SJSA1 (cell line): ENCODE measurements around the gene ADK. TPM values are rescaled to one million over a fixed set of nuclear protein-coding genes. Genes with fewer than 3 reads are reported as not detected.
A peak's percentile ranks its signal among the peaks of the same experiment; 100 is the strongest.

ENCODE experiments used
- DNase-seq, 2 experiments: peaks; one replicate each; pipeline ENCODE4 v3.0.0-alpha.2; 2015 to 2020; ENCODE audit warnings: low spot score in 2 of 2, low read depth in 1 of 2
- H3K27ac ChIP-seq: fragments of 250-450 bp; sonication (Bioruptor Pico); 2 replicates; pipeline ENCODE4 v1.5.1; 2020; ENCODE audit warnings: mild to moderate bottlenecking, moderate library complexity
- H3K27me3 ChIP-seq: fragments of 250-450 bp; sonication (Bioruptor Pico); replicated peaks from 2 replicates; pipeline ENCODE4 v1.5.1; 2020; ENCODE audit warnings: mild to moderate bottlenecking, moderate library complexity
- H3K36me3 ChIP-seq: fragments of 250-450 bp; sonication (Bioruptor Pico); 2 replicates; pipeline ENCODE4 v1.5.1; 2020; ENCODE audit warnings: mild to moderate bottlenecking
- H3K4me1 ChIP-seq: fragments of 250-450 bp; sonication (Bioruptor Pico); replicated peaks from 2 replicates; pipeline ENCODE4 v1.6.1; 2021; ENCODE audit warnings: mild to moderate bottlenecking
- H3K4me3 ChIP-seq: fragments of 250-450 bp; sonication (Bioruptor Pico); 2 replicates; pipeline ENCODE4 v1.5.1; 2020; ENCODE audit warnings: mild to moderate bottlenecking
- H3K9me3 ChIP-seq: fragments of 250-450 bp; sonication (Bioruptor Pico); replicated peaks from 2 replicates; pipeline ENCODE4 v1.5.1; 2020; ENCODE audit warnings: mild to moderate bottlenecking
- total RNA-seq: library from RNA; depleted of rRNA; stranded (reverse); fragments of >200 nt; shearing (Covaris generic); gene quantifications from 2 replicates; pipeline ENCODE4 v1.2.3, GENCODE V29; 2014

Gene ADK
- total RNA-seq, 1 experiment from 2014 or later, result 63.0 TPM

DNA sequence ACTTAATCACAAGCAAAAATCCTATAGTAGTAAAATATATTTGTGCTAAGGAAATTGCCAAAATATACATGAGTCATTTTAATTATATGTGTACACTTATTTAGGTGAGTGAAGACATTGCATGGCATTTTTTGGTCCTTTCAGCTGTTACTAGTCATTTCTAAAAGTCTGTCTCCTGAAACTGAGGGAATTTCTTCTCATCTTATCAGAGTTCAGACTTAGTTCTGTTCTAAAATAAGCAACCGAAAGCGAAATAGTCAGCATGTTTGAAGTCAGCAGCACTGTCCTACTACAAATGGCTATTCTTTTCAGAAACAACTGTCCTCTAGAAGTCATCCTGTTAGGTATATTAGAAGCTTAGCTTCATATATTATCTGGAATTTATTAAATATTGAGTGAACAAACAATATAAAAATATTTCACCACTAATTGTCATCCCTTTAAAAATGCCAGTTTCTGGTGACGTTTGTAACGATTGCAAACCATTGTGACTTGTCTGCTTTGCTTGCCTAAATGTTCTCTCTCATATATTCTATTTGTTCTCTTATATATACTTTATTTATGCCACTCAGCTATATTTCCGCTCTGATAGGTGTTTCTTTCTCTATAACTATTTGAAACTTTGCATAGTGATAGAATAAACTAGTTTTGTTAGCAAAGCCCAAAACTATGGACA is 448.0 kb downstream of the ADK start:
- no peak overlapping the region for H3K4me3 ChIP-seq
- no peaks in the 10 kb centered on the region for H3K27me3 ChIP-seq
- DNase-seq, result peak in 1 of 2 experiments; percentile 16
- no peaks in the 10 kb centered on the region for H3K4me1 ChIP-seq
- no peak overlapping the region for H3K27ac ChIP-seq
- H3K36me3 ChIP-seq, result no peaks in the 10 kb centered on the region
- H3K9me3 ChIP-seq, result no peaks in the 10 kb centered on the region

DNA sequence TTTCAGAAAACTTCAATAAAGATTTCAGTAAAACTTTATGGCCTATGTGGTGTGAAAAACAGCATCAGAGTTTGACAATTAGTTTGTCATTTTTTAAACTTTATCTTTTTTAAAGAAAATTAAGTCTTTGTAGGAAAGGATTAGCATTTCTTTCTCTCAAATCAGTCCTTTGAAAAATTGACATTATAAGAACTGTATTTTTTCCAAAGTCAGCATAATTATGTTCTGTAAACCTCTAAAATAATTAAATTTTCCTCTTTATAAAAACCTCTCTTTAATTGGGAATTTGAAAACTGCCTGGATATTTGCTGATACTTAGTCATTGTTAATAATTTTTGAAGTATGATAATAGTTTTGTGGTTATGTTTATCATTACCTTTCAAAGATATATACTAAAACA is 448.7 kb downstream of the ADK start:
- Histone ChIP-seq H3K36me3 (no peaks in the 10 kb centered on the region), H3K9me3 (no peaks in the 10 kb centered on the region), H3K27ac (no peak overlapping the region), H3K4me1 (no peaks in the 10 kb centered on the region), H3K27me3 (no peaks in the 10 kb centered on the region), H3K4me3 (no peak overlapping the region)
- no peak for DNase-seq

DNA sequence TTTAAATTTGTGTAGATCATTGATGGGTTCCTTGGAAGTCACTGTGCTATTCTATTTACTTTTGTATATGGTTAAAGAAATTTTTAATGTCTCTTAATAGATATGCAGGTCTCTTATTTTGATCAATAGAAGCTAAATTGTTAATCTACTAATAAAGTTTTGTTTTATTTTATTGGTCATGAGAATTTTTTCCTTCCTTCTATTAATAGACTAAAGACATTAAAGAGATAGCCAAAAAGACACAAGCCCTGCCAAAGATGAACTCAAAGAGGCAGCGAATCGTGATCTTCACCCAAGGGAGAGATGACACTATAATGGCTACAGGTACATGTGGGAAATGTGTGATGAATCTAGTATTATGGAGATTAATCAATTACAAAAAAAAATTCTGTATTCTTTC is 449.1 kb downstream of the ADK start:
- DNase-seq, result no peak
- Histone ChIP-seq H3K4me3 (no peak overlapping the region), H3K36me3 (no peaks in the 10 kb centered on the region), H3K9me3 (no peaks in the 10 kb centered on the region), H3K4me1 (no peaks in the 10 kb centered on the region), H3K27me3 (no peaks in the 10 kb centered on the region), H3K27ac (no peak overlapping the region)

DNA sequence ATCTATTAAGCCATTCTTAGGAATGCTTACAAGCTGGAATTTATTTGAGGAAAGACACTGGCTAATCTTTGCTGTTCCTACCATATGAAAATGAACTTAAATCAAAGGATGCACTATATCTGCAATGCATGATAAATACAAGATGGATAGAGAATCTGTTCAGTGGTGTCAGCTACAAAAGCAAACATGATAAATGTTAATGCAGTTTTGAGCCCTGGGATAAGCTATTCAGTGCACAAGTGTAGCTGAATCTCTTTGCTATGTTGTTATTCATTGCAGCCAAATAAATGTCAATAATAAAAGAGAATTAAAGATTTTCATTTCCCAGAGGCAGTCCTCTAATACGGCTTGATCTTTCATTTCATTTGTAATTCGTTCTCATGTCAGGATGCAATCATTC is 451.6 kb downstream of the ADK start:
- Histone ChIP-seq H3K36me3 (no peaks in the 10 kb centered on the region), H3K4me3 (no peak overlapping the region), H3K27me3 (no peaks in the 10 kb centered on the region), H3K4me1 (no peaks in the 10 kb centered on the region), H3K27ac (no peak overlapping the region), H3K9me3 (no peaks in the 10 kb centered on the region)
- DNase-seq, result no peak

DNA sequence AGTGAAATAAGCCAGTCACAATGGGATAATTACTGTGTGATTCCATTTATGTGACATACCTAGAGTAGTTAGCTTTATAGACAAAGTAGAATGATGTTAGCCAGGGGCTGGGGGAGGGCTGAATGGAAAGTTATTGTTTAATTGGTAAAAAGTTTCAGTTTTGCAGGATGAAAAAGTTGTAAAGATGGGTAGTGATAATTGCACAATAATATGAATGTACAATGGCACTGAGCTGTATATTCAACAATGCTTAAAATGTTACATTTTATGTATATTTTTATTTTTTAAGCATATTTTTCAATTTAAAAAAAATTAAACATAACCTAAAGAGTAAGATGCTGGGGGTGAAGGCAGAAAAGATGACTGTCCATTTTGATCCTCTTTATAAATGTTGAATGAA is 459.3 kb downstream of the ADK start:
- DNase-seq, result no peak
- Histone ChIP-seq H3K4me1 (no peaks in the 10 kb centered on the region), H3K36me3 (no peaks in the 10 kb centered on the region), H3K27me3 (no peaks in the 10 kb centered on the region), H3K4me3 (no peak overlapping the region), H3K27ac (no peak overlapping the region), H3K9me3 (no peaks in the 10 kb centered on the region)

DNA sequence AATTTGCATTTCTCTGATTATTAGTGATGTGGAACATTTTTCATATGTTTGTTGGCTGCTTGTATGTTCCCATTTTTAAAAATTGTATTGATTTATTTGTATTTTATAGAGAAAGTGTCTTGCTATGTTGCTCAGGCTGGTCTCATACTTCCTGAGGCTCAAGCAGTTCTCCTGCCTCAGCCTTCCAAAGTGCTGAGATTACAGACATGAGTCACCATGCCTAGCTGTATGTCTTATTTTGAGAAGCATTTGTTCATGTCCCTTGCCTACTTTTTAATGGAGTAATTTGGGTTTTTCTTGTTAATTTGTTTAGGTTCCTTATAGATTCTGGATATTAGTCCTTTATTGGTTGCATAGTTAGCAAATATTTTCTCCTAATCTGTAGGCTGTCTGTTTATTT is 461.2 kb downstream of the ADK start:
- Histone ChIP-seq H3K4me1 (no peaks in the 10 kb centered on the region), H3K36me3 (no peaks in the 10 kb centered on the region), H3K9me3 (no peaks in the 10 kb centered on the region), H3K27me3 (no peaks in the 10 kb centered on the region), H3K4me3 (no peak overlapping the region), H3K27ac (no peak overlapping the region)
- DNase-seq, result no peak

DNA sequence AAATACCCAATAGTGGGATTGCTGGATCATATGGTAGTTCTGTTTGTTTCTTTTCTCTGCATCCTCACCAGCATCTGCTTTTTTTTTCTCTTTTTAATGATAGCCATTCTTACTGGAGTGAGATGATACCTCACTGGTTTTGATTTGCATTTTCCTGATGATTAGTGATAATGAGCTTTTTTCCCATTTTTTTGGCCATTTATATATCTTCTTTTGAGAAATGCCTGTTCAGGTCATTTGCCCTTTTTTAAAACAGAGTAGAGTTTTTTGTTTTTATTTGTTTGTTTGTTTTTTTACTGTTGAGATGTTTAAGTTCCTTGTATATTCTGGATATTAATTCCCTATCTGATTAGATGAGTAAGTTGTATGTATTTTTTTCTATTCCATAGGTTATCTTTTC is 469.6 kb downstream of the ADK start:
- Histone ChIP-seq H3K4me1 (no peaks in the 10 kb centered on the region), H3K4me3 (no peak overlapping the region), H3K9me3 (no peaks in the 10 kb centered on the region), H3K36me3 (0 out of 2 replicates have a peak, but pooled peaks cover 4% of the 10 kb centered on the region), H3K27ac (no peak overlapping the region), H3K27me3 (no peaks in the 10 kb centered on the region)
- no peak for DNase-seq

DNA sequence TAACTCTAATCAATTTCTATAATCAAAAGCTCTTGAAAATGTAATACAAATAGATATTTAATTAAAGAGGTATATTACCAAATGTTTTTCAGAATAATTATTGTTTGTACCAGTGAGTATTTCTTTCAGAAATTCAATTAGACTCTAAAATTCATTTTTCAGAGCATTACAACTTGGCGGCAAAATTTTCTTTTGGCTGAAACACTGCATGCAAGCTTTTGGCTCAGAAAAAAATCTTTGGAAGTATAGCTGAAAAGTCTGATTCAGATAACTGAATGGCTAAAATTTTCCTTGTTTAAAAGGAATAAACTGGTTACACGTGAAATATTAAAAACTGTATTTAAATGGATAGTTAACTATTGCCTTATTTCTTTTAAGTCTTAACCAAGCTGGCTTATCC is 472.8 kb downstream of the ADK start:
- no peak overlapping the region for H3K27ac ChIP-seq
- no peaks in the 10 kb centered on the region for H3K4me1 ChIP-seq
- no peaks in the 10 kb centered on the region for H3K9me3 ChIP-seq
- no peak overlapping the region for H3K4me3 ChIP-seq
- H3K27me3 ChIP-seq, result no peaks in the 10 kb centered on the region
- H3K36me3 ChIP-seq, result 0 out of 2 replicates have a peak, but pooled peaks cover 4% of the 10 kb centered on the region
- DNase-seq, result no peak

DNA sequence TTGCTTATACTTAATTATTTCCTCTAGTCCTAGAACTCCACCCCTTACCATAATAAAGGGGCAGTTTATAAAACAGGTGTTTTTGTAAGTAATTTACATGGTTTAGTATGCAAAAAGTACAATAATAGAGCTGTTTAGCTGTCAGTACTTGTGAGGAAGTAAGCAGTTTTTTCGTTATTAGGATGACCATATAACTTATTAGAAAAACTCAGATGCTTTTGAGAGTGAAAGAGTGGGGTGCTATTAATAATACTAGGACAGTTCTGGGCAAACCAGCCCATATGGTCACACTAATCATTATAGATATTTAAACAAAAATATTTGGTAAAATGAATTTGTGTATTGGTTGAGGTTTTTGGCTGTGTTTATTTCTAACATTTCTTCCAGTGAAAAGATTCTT is 473.5 kb downstream of the ADK start:
- no peaks in the 10 kb centered on the region for H3K4me1 ChIP-seq

DNA sequence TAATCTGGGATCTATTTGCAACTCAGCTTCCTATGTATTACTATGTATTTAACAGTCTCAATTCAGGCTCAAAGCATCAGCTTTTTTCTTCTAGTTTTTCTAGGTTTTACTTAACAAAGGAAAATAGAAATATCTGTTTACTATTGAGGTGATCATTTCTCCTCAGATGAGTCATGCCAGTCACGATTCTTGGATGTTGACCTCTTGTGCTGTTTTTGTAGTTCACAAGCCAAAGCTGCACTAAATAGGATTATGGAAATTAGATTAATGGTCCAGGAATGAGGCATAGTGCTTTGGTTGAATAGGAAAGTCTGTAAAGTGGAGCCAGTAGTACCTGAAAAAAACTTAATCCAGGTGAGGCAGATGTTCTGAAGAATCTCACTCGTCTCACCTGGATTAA is 477.1 kb downstream of the ADK start:
- H3K27me3 ChIP-seq, result no peaks in the 10 kb centered on the region
- no peak for DNase-seq
- no peak overlapping the region for H3K27ac ChIP-seq
- no peaks in the 10 kb centered on the region for H3K4me1 ChIP-seq
- H3K9me3 ChIP-seq, result no peaks in the 10 kb centered on the region
- H3K4me3 ChIP-seq, result no peak overlapping the region
- 0 out of 2 replicates have a peak, but pooled peaks cover 2% of the 10 kb centered on the region for H3K36me3 ChIP-seq

More for the DNA sequence above, 473.5 kb downstream of the ADK start:
- Histone ChIP-seq H3K4me3 (no peak overlapping the region), H3K27ac (no peak overlapping the region), H3K9me3 (no peaks in the 10 kb centered on the region), H3K27me3 (no peaks in the 10 kb centered on the region), H3K36me3 (0 out of 2 replicates have a peak, but pooled peaks cover 4% of the 10 kb centered on the region)
- no peak for DNase-seq

DNA sequence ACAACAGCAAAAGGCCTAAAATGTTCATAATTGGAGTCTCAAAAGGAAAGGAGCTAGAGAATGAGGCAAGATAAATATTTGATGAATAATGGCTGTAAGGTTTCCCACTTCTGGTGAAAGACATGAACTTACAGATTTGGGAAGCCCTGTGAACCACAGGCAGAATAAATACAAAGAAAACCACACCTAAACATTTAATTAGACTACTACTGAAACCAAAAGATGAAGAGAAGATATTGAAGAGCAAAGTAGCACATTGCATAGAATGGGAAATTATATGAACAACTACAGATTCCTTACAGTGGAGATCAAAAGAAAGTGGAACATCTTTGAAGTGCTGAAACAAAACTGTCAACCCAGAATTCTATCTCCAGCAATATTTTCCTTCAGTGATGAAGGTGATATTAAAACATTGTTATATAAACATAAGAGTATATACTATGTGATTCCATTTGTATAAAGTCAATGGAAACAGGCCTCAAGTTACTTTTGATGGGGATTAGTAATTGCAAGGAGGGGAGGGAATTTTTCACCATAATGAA is 484.0 kb downstream of the ADK start:
- H3K27ac ChIP-seq, result no peak overlapping the region
- 0 out of 2 replicates have a peak, but pooled peaks cover 3% of the 10 kb centered on the region for H3K9me3 ChIP-seq
- DNase-seq, result no peak
- no peak overlapping the region for H3K4me3 ChIP-seq
- H3K36me3 ChIP-seq, result 0 out of 2 replicates have a peak, but pooled peaks cover 6% of the 10 kb centered on the region
- no peaks in the 10 kb centered on the region for H3K27me3 ChIP-seq
- H3K4me1 ChIP-seq, result no peaks in the 10 kb centered on the region

DNA sequence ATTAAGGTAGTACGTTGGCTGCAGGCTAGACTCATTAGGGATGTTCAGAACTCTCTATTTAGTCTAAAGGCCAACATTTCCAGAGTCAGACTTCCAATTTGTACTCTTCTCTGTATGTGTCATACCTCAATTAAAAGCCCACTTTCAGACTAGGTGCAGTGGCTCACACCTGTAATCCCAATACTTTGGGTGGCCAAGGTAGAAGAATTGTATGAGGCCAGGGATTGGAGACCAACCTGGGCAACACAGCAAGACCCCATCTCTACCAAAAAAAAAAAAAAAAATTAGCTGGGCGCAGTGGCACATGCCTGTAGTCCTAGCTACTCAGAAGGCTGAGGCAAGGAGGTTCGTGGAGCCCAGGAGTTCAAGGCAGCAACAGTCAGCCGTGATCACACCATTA is 484.6 kb downstream of the ADK start:
- Histone ChIP-seq H3K36me3 (0 out of 2 replicates have a peak, but pooled peaks cover 6% of the 10 kb centered on the region), H3K4me1 (no peaks in the 10 kb centered on the region), H3K4me3 (no peak overlapping the region), H3K9me3 (0 out of 2 replicates have a peak, but pooled peaks cover 3% of the 10 kb centered on the region), H3K27me3 (no peaks in the 10 kb centered on the region), H3K27ac (no peak overlapping the region)
- no peak for DNase-seq

DNA sequence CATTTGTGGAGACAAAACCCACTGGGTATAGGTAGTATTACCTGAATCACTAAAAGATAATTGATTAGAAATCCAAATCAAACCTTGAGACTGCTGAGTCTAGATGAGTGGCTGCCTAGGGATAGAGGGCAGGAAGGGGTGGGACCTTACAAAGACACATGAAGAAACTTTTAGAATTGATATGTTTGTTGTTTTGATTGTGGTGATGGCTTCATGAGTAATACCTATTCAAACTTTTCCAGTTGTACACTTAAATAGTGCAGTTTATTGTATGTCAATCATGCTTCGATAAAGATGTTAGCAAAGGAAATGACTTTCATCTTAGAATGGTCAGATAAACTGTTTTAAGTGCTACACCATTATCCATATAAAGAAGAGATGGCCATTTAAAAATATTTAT is 486.7 kb downstream of the ADK start:
- Histone ChIP-seq H3K36me3 (0 out of 2 replicates have a peak, but pooled peaks cover 4% of the 10 kb centered on the region), H3K4me1 (no peaks in the 10 kb centered on the region), H3K27me3 (no peaks in the 10 kb centered on the region), H3K27ac (no peak overlapping the region), H3K9me3 (0 out of 2 replicates have a peak, but pooled peaks cover 3% of the 10 kb centered on the region), H3K4me3 (no peak overlapping the region)
- DNase-seq, result no peak

DNA sequence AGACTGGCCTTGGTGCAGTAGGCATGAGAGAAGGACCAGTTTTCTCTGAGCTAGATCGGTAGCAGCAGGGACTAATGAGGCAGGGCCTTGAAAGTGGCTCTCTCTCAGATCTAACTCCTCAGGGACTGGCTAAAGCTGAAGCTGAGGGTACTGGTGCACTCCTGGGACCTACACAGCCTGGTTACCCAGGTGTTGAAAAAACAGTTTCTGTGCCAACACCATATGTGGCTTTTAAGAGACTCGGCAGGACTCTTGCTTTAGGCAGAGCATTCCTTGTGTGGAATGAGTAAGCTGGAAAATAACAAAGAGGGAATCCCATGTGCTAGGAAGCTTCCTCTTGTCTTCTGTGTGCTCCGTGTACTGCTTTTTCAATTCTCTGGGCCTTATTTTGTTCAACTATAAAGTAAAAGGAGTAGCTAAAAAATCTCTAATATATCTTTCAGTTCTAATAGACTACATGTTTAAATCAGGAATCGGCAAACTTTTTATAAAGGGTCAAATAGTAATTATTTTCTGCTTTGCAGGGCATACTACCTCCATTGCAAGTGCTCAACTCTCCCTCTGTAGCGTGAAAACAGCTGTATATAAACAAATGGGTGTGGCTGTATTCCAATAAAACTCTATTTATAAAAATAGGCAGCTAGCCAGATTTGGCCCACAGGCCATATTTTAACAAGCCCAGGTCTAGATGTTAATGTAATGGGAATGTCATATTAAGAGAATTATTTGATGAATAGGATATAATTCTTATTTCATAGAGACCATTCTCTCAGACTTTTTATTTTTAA is 489.3 kb downstream of the ADK start:
- Histone ChIP-seq H3K27me3 (no peaks in the 10 kb centered on the region), H3K36me3 (no peaks in the 10 kb centered on the region)

More for the DNA sequence above, 489.3 kb downstream of the ADK start:
- no peaks in the 10 kb centered on the region for H3K9me3 ChIP-seq
- no peak for DNase-seq
- H3K27ac ChIP-seq, result no peak overlapping the region
- H3K4me1 ChIP-seq, result no peaks in the 10 kb centered on the region
- no peak overlapping the region for H3K4me3 ChIP-seq
